Measurements from ENCODE around the gene PRR33. TPM values are rescaled to one million over a fixed set of nuclear protein-coding genes. Genes with fewer than 3 reads are reported as not detected.
A peak's percentile ranks its signal among the peaks of the same experiment; 100 is the strongest.

The PRR33 gene
- total and polyA plus RNA-seq, 7 donors: 0.13 TPM; not detected in 6

GRCh38 chr11:1924646-1925372 is 33.1 kb upstream of the PRR33 start:
- H3K9me3 ChIP-seq: no peaks in the 10 kb centered on the region
- TF ChIP-seq POLR2A (IDR thresholded peaks at IDR 0.05): no peak
- H3K4me1 ChIP-seq: no peaks in the 10 kb centered on the region
- no peak for DNase-seq
- 65 to 82% methylated on average over 21 of the region's 21 CpGs for WGBS, 2 donors
- H3K27me3 ChIP-seq: no peaks in the 10 kb centered on the region
- intact Hi-C loops (cut with DNase I): no loop called here
- H3K27ac ChIP-seq: no peak overlapping the region
- H3K36me3 ChIP-seq: no peaks in the 10 kb centered on the region
- no peak overlapping the region for H3K4me3 ChIP-seq

- H3K27me3 ChIP-seq: no peaks in the 10 kb centered on the region
- H3K9me3 ChIP-seq: no peaks in the 10 kb centered on the region
- no peaks in the 10 kb centered on the region for H3K36me3 ChIP-seq
- H3K4me3 ChIP-seq: no peak overlapping the region
- H3K4me1 ChIP-seq: no peaks in the 10 kb centered on the region
- 24 to 64% methylated on average over 17 of the region's 17 CpGs for WGBS, 2 donors
- intact Hi-C loops (cut with DNase I): no loop called here
- no peak overlapping the region for H3K27ac ChIP-seq
- TF ChIP-seq EP300 (IDR thresholded peaks at IDR 0.05) (no peak), POLR2A (IDR thresholded peaks at IDR 0.05) (no peak), CTCF (IDR thresholded peaks at IDR 0.05) (no peak), POLR2AphosphoS5 (IDR thresholded peaks at IDR 0.05) (no peak)
- DNase-seq: no peak
These were observed 32.5 kb upstream of the PRR33 start for GRCh38 chr11:1924181-1924580.

GRCh38 chr11:1923201-1923956 is 31.7 kb upstream of the PRR33 start:
- Histone ChIP-seq H3K4me3 (no peak overlapping the region), H3K4me1 (no peaks in the 10 kb centered on the region), H3K36me3 (no peaks in the 10 kb centered on the region), H3K27ac (no peak overlapping the region), H3K9me3 (no peaks in the 10 kb centered on the region), H3K27me3 (no peaks in the 10 kb centered on the region)
- DNase-seq: no peak
- whole genome bisulfite sequencing, 2 donors: 83 to 89% methylated on average over 22 of the region's 22 CpGs
- intact Hi-C loops (cut with DNase I): no loop called here
- TF ChIP-seq CTCF (IDR thresholded peaks at IDR 0.05) (no peak), EP300 (IDR thresholded peaks at IDR 0.05) (no peak), POLR2AphosphoS5 (IDR thresholded peaks at IDR 0.05) (no peak), POLR2A (IDR thresholded peaks at IDR 0.05) (no peak)

- H3K27me3 ChIP-seq: no peaks in the 10 kb centered on the region
- no peaks in the 10 kb centered on the region for H3K9me3 ChIP-seq
- intact Hi-C loops (cut with DNase I): no loop called here
- DNase-seq: no peak
- no peak overlapping the region for H3K4me3 ChIP-seq
- H3K27ac ChIP-seq: peak overlapping the region in 2 of 4 donors; percentile 41 to 66
- TF ChIP-seq POLR2AphosphoS5 (IDR thresholded peaks at IDR 0.05) (no peak), EP300 (IDR thresholded peaks at IDR 0.05) (no peak), POLR2A (IDR thresholded peaks at IDR 0.05) (no peak), CTCF (IDR thresholded peaks at IDR 0.05) (no peak)
- H3K4me1 ChIP-seq: no peaks in the 10 kb centered on the region
- WGBS, 2 donors: 69 to 72% methylated on average over 14 of the region's 14 CpGs
- H3K36me3 ChIP-seq: no peaks in the 10 kb centered on the region
These were observed 30.9 kb upstream of the PRR33 start for GRCh38 chr11:1922481-1923081.

- H3K9me3 ChIP-seq: no peaks in the 10 kb centered on the region
- H3K27ac ChIP-seq: peak overlapping the region in 3 of 4 donors; percentile 27 to 66 (median 49)
- WGBS, 2 donors: 64 to 73% methylated on average over 18 of the region's 18 CpGs
- no peaks in the 10 kb centered on the region for H3K36me3 ChIP-seq
- intact Hi-C loops (cut with DNase I): no loop called here
- no peak for TF ChIP-seq POLR2AphosphoS5 (IDR thresholded peaks at IDR 0.05)
- TF ChIP-seq EP300 (IDR thresholded peaks at IDR 0.05): no peak
- TF ChIP-seq POLR2A (IDR thresholded peaks at IDR 0.05): no peak
- no peak for TF ChIP-seq CTCF (IDR thresholded peaks at IDR 0.05)
- no peak overlapping the region for H3K4me3 ChIP-seq
- no peaks in the 10 kb centered on the region for H3K27me3 ChIP-seq
- peak; percentile 78 for DNase-seq
- no peaks in the 10 kb centered on the region for H3K4me1 ChIP-seq
These were observed 30.0 kb upstream of the PRR33 start for GRCh38 chr11:1921574-1922141.

Data from sigmoid colon (tissue), 7 donors.